ENCODE measurements around the gene MRPS7.

MRPS7 gene

DNA sequence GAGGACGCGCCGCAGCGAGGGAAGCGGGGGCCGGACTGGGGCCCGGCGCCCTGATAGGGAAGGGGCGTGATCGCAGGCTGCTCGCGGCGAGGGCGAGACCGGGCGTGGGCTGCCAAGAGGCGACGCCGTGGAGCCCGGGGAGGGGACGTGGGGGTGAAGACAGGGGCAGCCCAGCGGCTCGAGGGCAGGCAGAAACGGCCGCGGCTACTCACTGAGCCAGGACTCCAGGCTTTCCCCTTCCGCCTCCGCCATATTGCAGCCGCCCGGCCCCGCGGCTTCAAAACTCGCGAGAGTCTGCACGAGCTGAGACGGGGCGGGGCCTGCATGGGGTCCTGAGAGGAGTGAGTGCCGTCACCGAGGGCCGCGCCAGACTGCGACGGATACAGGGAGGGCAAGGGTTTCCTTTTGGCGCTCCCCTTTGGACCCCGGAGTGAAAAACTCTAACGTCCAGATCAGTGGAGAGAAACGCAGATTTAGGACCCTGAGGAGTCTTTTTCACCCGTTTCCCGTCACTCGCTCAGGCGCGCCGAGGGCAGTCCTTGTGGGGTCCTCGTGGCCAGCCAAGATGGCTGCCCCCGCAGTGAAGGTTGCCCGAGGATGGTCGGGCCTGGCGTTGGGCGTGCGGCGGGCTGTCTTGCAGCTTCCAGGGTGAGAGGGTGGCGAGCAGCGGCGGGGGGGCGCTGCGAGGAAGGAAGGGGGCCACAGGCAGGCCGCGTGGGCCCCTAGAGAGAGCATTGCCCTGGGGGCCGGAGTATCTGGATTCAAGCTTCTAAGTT is at the start of gene MRPS7, which contains the start of gene GGA3:
Gene MRPS7, plus strand, starts transcription at position 544 of the 776 bp plus-strand sequence. Its CDS starts 22 bp downstream, at position 566.
Gene GGA3, minus strand, starts transcription at position 271 of the 776 bp plus-strand sequence. Its CDS starts 19 bp downstream, at position 252.
- DNase-seq: peak; percentile 75

GRCh38 chr17:75218131-75218530 is 43.5 kb upstream of the MRPS7 start:
- DNase-seq: no peak

DNA sequence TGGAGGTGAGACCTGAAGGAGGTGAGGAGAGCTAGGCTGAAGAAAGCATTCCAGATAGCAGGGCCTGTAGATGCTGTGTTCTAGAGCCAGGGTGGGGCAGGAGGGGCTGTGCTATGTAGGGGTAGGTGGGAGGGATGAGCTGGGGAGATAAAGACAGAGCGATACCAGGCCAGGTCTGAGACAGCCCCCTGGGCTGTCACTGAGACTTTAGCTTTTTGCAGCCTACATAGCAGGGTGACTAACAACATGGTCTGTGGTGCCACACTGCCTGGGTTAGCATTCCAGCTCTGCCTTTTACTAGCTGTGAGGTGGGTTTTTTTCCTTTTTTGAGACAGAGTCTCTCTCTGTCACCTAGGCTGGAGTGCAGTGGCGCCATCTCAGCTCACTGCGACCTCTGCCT is 41.9 kb upstream of the MRPS7 start:
- DNase-seq: no peak

GRCh38 chr17:75225016-75225415 is 36.7 kb upstream of the MRPS7 start:
- DNase-seq: no peak

GRCh38 chr17:75227729-75228128 is 34.0 kb upstream of the MRPS7 start:
- no peak for DNase-seq

GRCh38 chr17:75228305-75228704 is 33.4 kb upstream of the MRPS7 start:
- DNase-seq: no peak

DNA sequence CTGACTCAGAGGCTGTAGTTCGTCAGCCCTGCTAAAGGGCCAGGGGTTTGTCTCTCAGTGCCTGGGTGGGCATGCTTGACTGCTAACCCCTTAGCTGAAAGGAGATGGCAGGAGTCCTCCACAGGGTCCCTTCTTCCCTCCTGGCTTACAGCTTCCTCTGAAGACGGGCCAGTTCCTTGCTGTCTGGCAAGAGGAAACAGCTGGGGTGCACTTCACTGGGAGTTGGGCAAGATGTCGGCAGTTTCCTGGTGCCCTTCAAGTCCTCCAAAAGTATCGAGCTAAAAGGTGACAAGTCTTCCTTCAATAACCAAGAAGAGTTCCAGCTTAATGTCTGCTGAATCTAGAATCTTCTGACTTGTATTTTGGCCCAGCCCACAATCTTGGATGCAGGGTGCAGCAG is 32.8 kb upstream of the MRPS7 start:
- DNase-seq: no peak

DNA sequence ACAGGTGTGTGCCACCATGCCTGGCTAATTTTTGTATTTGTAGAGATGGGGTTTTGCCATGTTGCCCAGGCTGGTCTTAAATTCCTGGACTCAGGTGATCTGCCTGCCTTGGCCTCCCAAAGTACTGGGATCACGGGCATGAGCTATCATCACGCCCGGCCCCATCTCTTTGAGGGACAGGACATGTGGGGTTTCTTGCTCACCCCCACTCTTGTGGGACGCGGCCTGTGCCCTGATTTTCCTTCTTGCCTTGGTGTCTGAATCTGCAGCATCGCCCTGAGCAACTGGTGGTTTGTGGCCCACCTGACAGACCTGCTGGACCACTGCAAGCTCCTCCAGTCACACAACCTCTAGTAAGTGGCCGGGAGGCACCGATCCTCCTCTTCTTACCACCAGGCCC is 30.6 kb upstream of the MRPS7 start:
- DNase-seq: no peak

- no peak for DNase-seq
Observed at GRCh38 chr17:75231741-75232464, 29.8 kb upstream of the MRPS7 start.

DNA sequence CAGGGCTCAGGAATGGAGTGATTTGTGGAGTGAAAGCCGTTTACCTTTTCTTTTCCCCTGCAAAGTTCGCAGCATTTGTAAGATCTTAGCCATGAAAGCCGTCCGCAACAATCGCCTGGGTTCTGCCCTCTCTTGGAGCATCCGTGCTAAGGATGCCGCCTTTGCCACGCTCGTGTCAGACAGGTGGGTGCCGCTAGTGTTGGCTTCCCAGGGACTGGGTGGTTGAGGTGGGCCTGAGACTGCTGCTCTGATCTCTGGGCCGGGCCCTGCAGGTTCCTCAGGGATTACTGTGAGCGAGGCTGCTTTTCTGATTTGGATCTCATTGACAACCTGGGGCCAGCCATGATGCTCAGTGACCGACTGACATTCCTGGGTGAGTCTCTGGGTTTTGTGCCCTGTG is 28.9 kb upstream of the MRPS7 start:
- DNase-seq: no peak

DNA sequence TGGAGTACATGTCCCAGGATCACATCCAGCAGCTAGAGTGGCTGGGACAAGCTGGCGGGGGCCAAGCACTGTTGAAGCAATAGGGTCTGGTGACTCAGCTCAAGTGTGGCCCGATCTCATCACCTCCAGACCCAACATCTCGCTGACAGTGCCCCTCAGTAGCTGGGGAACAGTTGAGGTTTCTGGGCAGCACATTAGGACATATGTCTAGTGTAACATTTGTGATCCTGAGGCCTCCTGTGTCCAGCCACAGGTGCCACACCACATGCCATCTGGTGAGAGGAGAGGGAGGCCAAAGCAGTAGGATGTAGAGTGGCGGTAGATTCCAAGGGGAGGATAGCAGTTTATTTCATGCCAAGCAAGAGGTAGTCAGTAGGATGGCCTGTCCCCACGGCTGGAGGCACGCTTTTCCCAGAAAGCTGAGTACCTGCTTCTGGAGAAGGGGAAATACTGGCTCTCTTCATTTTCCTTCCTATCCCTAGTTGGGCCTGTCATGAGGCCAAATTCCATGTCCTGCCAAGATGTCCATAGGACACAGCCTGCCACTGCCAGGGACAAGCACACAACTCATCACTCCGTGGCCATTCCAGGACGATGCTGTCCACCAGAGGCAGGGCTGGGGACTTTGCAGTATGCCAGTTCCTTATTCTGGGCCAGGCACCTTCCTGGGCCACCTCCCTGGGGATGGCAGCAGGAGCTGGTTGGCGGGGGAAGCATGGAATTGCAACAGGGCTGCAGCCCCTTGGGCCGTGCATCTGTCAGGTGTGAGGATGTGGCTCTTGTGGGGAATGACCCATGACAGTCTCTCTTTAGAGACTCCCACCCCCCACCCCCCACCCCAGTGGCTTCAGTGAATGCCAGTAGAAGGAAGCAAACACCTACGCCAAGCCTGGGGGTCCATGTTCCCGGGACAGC is 24.3 kb upstream of the MRPS7 start:
- DNase-seq: no peak

DNA sequence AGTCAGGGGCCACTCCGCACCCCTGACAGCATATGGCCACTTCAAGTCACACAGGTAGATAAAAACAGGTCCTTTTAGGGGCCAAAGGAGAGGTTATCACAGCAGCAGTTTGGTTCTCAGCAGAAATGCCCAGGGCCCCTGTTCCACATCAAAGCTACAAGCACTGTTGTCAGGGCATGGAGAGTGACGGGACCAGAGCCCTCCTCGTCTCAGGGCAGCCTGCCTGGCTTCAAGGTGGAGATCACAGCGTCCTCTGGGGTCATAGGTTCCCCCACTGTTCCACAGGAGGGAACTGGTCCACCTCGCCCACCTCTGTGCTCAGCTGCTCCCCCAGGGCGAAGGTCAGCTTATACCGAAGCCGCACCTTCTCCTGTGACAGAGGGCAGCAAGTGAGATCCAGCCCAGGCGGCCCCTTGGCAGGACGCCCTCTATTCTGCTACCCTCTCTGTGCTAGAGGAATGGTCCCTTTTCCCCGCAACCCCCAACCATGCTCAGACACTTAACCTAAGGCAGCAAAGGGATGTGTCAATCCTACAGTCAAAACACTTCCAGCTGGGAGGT is 23.6 kb upstream of the MRPS7 start:
- no peak for DNase-seq

DNA sequence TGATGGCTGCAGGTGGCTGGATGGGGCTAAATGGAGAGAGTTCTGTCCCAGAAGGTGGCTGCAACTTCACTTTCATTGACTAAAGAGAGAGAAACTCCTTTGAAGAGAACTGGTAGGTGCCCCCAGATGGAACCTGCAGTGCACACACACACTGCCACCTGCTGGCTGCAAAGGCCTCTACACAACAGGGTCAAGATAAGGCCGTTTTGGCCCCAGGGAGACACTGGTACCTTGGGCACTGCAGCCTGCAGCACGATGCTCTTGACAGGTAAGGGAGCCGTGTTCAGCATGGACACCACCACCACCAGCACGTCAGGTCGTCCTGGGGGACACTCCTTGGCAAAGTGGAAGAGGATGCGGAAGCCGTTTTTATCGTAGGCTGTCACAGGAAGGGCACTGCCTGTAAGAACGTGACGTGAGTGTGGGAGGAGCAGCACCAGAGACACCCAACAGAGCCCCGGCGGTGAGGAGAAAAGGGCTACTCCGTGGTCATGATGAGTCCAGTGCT is 22.9 kb upstream of the MRPS7 start:
- DNase-seq: no peak

DNA sequence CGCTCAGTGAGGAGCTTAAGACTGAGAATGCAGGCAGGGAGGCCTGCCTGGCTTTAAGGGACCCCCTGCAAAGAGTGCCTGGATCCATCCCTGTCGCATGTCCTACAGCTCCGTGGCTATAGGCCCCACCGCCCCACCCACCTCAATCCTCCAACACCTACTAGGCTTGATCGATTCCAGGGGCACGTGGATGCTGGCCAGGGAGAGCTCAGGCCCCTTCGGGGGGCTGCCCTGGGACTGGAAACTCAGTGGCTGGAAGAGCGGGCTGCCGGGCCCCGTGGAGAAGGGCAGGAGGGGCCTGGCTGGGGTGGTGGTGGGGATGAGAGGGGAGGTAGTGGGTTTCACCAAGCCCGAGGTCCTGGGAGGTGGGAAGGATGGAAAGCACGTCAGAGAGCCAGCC is 22.5 kb upstream of the MRPS7 start:
- DNase-seq: no peak

DNA sequence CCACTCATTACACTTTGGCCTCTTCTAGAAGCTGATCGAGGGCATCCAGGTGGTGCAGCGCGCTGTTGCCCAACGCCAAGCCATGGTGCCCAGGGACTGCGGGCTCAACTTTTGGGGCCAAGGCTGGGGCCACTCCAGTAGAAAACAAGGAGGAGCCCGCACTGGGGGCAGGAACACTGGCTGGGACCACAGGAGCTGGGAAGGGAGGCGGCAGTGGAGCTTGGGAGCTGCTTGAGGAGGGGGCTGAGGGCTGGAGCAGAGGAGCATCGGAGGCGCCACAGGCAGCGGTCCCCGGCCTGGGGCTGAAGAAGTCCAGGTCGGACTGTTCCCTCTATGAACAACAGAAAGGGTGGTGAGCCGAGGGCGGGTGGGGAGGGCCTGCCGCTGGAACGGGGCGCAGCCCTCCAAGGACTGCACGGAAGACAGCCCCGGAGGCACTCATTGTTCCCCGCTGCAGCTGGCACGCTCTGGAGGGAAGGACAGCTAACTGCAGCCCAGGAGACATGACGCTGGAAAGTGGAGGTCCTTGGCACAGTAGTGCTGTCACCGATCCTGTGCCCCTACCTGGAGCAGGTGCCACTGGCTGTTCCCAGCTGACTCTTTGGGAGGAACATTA is 21.8 kb upstream of the MRPS7 start:
- DNase-seq: no peak

GRCh38 chr17:75240394-75241142 is 21.1 kb upstream of the MRPS7 start:
- DNase-seq: no peak

GRCh38 chr17:75241143-75241430 is 20.6 kb upstream of the MRPS7 start:
- no peak for DNase-seq

DNA sequence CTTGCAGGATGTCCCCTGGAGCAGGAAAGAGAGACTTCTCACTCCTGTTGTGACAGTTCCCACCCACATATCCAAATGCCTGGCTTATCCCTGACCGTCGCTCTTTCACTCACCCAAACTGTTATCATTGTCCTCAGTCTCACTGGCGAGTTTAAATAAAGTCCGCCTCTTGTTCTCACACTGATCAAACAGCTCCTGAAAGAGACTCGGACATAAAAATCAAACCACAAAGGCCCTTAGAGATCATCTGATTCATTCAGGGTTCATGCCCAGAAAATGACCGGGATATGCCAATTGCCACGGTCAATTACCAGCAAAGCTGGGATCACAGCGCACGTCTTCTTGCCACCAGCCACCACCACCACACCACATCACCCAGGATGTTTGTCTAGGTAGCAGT is 20.2 kb upstream of the MRPS7 start:
- no peak for DNase-seq

GRCh38 chr17:75241996-75242460 is 19.7 kb upstream of the MRPS7 start:
- no peak for DNase-seq

- DNase-seq: no peak
Observed at GRCh38 chr17:75242461-75243042, 19.1 kb upstream of the MRPS7 start.
